Caki2 (cell line): ENCODE results near the gene MEIOC. TPM values are rescaled to one million over a fixed set of nuclear protein-coding genes. Genes with fewer than 3 reads are reported as not detected.
"Not testable (repeated sequence)": the region's sequence is repeated elsewhere in the genome, so short reads cannot be mapped to it uniquely, and the experiment has no call there.

Experiments used
- DNase-seq: peaks from one replicate; pipeline ENCODE4 v3.0.0-alpha.2; 2015; ENCODE audit warnings: low read depth
- in situ Hi-C: cut with HindIII; loops from 2 replicates; pipeline ENCODE4 v1.10.0; 2016; ENCODE audit warnings: low sequenced_read_pairs, low pct_unique_long_range_greater_than_20kb, mixed read lengths
- total RNA-seq: library from RNA; depleted of rRNA; stranded (reverse); fragments of >200 nt; shearing (Covaris generic); gene quantifications from 2 replicates; pipeline ENCODE4 v1.2.3, GENCODE V29; 2014; ENCODE audit warnings: low replicate concordance; rRNA removed

MEIOC gene
- total RNA-seq, 1 experiment from 2014 or later: 2.2 TPM

DNA sequence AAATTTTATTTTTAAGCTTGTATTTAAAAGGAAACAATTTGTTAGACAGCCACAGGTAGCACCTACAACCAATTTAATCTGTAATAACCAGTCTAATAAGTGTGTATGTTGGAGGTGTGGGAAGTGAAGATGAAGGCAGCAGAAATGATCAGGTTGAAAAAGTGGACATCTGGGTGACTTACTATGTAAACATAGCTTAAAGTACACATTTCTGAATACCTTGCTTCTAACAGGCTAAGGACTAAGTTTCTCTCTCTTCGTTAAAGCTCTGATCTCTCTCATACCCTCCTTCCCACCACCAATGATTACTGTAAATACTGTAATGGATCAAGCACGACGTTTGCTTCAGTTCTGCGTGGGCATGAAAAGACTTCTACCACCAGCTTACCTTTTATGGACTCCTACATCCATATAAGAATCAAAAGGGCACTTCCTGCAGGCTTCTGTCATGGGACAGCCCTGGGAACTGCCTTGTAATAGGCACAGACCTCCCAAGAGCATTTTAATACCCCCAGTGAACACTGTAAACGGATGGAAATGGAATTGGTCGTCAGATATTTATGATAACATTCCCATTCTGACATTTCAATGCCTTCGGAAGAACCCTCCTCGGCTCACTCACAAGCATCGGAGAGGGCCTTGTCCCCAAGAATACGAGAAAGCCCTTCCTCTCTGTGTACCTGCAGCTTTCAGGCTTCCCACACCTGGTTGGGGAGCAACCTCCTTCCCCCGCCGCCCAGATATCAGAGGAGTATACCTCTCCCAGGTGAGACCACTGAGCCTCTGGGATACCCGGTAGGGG, 32.6 kb downstream of the MEIOC start:
- in situ Hi-C loops: no loop called here
- no peak for DNase-seq

DNA sequence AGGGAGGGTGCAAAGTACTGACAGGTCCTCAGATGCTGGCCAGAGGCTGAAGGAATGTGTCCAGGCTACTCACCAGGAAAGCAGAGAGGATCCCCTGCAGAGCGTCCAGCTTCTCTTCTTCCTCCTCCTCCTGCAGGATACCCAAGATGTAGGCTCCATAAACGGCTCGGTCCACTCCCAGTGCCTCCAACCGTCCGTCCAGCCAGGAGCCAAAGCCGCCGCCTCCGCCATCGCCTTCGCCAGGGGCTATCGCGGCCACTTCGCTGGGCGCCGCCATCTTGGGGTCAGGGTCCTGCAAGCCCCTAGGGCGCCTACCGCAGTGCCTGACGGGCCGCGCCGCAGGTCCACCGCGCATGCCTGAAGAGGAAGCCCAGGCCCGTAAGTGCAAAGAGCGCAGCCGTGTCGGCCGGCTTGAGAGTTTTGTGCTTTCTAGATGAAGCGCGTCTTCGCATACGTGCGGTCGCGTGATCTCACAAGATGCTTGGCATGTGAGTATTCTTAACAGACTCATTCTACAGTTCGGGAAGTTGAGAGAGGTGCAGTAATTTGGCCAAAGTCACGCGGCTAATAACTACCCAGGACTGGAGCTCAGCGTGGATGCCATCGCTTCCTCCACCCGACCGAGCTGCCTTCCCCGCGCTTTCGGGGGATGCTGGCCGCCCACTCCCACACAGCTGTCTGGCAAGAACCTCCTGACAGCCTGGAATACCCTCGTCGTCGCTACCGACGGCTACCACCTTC, 33.4 kb downstream of the MEIOC start, which contains the start of gene CCDC43:
TSS of gene CCDC43 (minus strand) at position 300 of the 741 bp plus-strand sequence. CDS start at position 277, 23 bp downstream.
- in situ Hi-C loops: no loop called here
- peak; percentile 88 for DNase-seq

DNA sequence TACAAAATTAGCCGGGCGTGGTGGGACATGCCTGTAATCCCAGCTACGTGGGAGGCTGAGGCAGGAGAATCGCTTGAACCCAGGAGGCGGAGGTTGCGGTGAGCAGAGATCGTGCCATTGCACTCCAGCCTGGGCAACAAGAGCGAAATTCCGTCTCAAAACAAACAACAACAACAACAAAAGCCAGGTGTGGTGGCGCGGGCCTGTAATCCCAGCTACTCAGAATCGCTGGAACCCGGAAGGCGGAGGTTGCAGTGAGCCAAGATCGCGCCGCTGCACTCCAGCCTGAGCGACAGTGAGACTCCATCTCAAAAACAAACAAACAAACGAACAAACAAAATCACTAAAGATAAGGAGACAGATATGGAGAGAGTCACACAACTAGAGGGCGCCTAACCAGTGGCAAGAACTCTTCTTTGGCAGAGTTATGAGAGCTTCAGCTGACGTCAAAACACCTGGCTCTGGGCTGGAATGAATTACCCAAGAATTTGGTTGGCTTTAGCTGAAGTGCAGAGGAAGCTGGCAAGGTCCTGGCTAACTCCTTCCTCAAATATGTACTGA, 34.6 kb downstream of the MEIOC start:
- peak; percentile 14 for DNase-seq
- in situ Hi-C loops: not testable (repeated sequence)

DNA sequence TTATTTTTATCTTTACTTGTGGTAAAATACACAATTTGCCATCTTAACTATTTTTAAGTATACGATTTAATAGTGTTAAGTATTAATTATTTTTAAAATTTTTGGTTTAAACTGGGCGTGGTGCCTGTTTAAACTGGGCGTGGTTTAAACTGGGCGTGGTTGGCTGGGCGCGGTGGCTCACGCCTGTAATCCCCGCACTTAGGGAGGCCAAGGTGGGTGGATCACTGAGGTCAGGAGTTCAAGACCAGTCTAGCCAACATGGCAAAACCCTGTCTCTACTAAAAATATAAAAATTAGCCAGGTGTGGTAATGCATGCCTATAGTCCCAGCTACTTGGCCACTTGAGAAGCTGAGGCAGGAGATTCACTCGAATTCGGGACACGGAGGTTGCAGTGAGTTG, 37.3 kb downstream of the MEIOC start:
- DNase-seq: no peak
- in situ Hi-C loops: no loop called here

DNA sequence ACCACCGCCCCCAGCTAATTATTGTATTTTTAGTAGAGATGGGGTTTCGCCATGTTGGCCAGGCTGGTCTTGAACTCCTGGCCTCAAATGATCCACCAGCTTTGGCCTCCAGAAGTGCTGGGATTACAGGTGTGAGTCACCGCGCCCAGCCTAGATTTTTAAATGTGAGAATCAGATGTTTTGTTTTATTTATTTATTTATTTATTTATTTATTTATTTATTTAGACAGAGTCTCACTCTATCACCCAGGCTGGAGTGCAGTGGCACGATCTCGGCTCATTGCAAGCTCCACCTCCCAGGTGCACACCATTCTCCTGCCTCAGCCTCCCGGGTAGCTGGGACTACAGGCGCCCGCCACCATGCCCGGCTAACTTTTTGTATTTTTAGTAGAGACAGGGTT, 44.0 kb downstream of the MEIOC start:
- in situ Hi-C loops, DNase-seq: not testable (repeated sequence)

DNA sequence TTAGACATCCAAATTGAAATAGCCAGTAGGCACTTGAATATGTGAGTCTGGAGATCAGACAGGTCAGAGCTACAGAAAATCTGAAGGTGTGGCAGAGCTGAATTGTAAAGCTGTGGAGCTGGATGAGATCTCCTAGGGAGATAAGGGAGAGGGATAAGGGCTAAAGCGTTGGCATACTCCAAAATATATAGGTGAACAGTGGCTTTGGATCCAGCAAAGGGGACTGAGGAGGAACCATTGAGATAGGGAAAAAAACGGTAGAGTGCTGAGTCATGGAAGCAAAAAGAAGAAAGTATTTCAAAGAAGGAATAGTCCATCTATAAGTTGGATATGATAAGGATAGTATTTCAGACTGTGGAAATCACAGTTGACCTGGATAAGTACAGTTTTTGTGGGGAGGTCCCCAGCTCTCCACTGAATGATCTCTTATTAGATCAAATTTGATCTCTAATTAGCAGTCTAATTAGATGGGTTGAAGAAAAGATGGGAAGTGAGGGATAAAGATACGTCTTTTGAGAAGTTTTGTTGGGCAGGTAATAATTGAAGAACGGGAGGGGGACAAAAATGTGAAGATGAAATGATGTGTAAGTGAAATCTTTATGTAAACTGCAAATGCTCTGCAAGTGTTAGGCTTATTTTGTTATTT, 51.6 kb downstream of the MEIOC start:
- DNase-seq: peak; percentile 24
- in situ Hi-C loops: no loop called here

DNA sequence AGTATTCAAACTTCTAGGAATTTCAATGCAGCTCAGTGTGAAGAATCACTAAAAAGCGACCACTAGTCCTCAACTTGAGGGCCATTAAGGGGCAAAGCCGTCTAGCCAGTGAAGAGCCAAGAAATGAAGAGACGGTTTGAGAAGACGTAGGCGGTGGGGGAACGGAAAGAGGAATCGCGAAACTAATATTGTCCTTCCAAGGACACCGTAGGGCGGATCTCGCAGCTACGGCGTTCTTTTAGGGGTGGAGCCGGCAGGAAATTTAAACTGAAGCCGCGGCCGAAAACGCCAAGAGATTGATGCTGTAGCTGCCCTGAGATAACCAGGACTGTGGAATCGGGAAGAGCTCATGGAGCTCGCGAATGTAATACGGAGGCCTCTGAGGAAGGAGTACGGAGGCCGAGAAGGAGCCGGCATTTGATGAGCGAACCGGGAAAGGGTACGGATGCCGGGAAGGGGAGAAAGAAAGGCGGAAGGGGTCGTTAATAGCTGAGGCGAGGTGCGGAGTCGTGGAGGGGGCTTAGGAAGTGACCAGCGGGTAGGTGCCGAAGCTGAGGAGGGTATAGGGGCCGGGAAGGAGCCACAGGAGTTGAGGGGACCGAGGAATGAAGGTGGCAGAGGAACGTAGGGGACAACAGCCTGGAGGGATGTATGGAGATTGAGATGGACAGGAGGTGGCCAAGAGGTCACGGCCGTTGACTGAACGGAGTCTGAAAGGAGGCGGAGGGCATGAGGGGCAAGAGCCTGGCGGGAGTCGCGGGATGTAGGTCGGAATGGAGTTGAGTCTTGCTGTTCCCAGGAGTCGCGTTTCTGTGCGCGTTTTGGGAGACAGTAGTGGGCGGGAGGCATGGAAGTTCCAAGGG, 52.4 kb downstream of the MEIOC start, which contains the start of gene DBF4B:
TSS of gene DBF4B (plus strand) at position 265 of the 863 bp plus-strand sequence. CDS start at position 421, 156 bp downstream.
- peak; percentile 88 for DNase-seq
- in situ Hi-C loops: no loop called here

DNA sequence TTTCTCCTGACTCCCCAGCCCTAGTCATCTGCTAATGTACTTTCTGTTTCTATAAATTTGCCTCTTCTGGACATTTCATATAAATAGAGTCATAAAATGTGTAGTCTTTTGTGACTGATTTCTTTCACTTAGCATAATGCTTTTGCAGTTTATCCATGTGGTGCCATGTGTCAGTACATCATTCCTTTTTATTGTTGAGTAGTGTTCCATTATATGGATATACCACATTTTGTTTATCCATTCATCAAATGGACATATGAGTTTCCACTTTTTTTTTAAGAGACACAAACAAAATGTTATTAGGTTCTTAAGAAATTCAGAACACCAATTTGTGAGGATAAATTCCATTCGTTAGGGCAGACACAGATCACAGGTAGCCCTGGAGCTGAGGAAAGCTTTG, 63.2 kb downstream of the MEIOC start:
- no peak for DNase-seq
- in situ Hi-C loops: no loop called here

DNA sequence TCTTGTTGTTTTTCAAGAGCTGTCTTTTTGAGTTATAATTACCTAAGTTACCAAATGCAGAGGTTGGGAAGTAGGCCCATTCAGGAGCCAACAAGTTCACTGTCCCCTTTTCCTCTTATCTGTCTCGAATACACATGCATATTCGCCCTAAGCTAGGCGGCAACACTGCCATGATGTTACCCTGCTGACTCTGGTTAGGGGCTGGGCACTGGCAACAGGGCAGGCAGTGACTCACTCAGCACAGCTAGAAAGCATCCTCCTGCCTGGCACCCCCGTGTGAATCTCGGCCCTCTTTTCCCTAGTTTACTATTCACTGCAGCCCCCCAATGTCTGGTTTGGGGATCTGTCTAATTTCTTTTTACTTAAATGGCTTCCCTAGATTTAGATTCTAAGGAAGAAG, 66.0 kb downstream of the MEIOC start:
- DNase-seq: no peak
- in situ Hi-C loops: no loop called here

Other genes with a start within 250 kb of the MEIOC start
- 8.6 and 11.3 TPM in 2 replicates for gene GPATCH8, start 153.1 kb upstream of the MEIOC start, total RNA-seq
- gene FZD2, start 99.0 kb upstream of the MEIOC start, total RNA-seq: 16.3 and 18.1 TPM in 2 replicates
- gene CCDC43, start 33.3 kb downstream of the MEIOC start, total RNA-seq: 37.4 and 45.0 TPM in 2 replicates
- 15.9 and 19.8 TPM in 2 replicates for gene DBF4B, start 52.2 kb downstream of the MEIOC start, total RNA-seq
- gene ADAM11, start 102.5 kb downstream of the MEIOC start, total RNA-seq: 0.14 and 0.51 TPM in 2 replicates
- 19.9 and 26.3 TPM in 2 replicates for gene GJC1, start 173.8 kb downstream of the MEIOC start, total RNA-seq
- gene HIGD1B, start 191.4 kb downstream of the MEIOC start, total RNA-seq: not detected in 2 replicates
- gene EFTUD2, start 243.0 kb downstream of the MEIOC start, total RNA-seq: 84.5 and 87.3 TPM in 2 replicates